ENCODE results near the gene HOTAIR. TPM values are rescaled to one million over a fixed set of nuclear protein-coding genes. Genes with fewer than 3 reads are reported as not detected.

Gene HOTAIR
- total RNA-seq, 1 experiment from 2014 or later: 7.9 TPM

- intact Hi-C loops (cut with micrococcal nuclease; ENCODE audit: unreplicated experiment): no loop called here
- POLR2A ChIA-PET (ENCODE audit: unreplicated experiment): no interaction called here
- H2AFZ ChIP-seq: no peak within 1 kb of the TSS
- H3K36me3 ChIP-seq (ENCODE audit: low read depth): no peaks in the 10 kb centered on the region
- H3K4me3 ChIP-seq: no peak within 1 kb of the TSS
- H3K9me2 ChIP-seq (ENCODE audit: insufficient read depth): no peaks in the 10 kb centered on the region
- H3K79me2 ChIP-seq (ENCODE audit: low read depth): peaks cover 8% of the 10 kb centered on the region; the same call in 1 of the 2 replicates
- CTCF ChIA-PET: interaction anchor here (0.5 to 0.6 kb wide), 2 partner anchors 38 to 193 kb away, joined by 3 to 8 read pairs; no protein-coding TSS in a partner anchor
- no peak for TF ChIP-seq EZH2 (IDR thresholded peaks at IDR 0.05; ENCODE audit: low read depth)
- TF ChIP-seq CTCF (conservative IDR thresholded peaks at IDR 0.05): no peak
- no peak within 1 kb of the TSS for H3K4me2 ChIP-seq
- H3K27me3 ChIP-seq (ENCODE audit: insufficient read depth, low read depth): no peaks in the 10 kb centered on the region
- H3K4me1 ChIP-seq (replicated peaks; ENCODE audit: insufficient read depth): 0 out of 2 replicates have a peak, but pooled peaks cover 4% of the 10 kb centered on the region
- H4K20me1 ChIP-seq (ENCODE audit: insufficient read depth): no peaks in the 10 kb centered on the region
- H3K27ac ChIP-seq: no peak within 1 kb of the TSS
- H3K9me3 ChIP-seq (ENCODE audit: insufficient read depth, low read depth): no peaks in the 10 kb centered on the region
- no peak for DNase-seq
- peaks cover 4% of the 10 kb centered on the region; the same call in 1 of the 2 replicates for H3F3A ChIP-seq (ENCODE audit: insufficient read depth, low read depth)
- no TSS peak for BruUV-seq (replicated peaks)
Observed at GRCh38 chr12:54000116-54001114, 25.7 kb upstream of the HOTAIR start, which contains the start of gene HOXC9. HOXC9 (plus strand) TSS chr12:54000161; CDS start chr12:54000189, 28 bp downstream.

GRCh38 chr12:53999559-54000115 lies 24.9 kb upstream of the HOTAIR start:
- no peaks in the 10 kb centered on the region for H3K27me3 ChIP-seq (ENCODE audit: insufficient read depth, low read depth)
- H3K4me2 ChIP-seq: no peak overlapping the region
- no peaks in the 10 kb centered on the region for H3K36me3 ChIP-seq (ENCODE audit: low read depth)
- no peak overlapping the region for H3K4me3 ChIP-seq
- CTCF ChIA-PET: interaction anchor here (0.6 kb wide), 1 partner anchor 39 kb away, joined by 3 read pairs; no protein-coding TSS in a partner anchor
- H2AFZ ChIP-seq: no peak overlapping the region
- H3K4me1 ChIP-seq (replicated peaks; ENCODE audit: insufficient read depth): 0 out of 2 replicates have a peak, but pooled peaks cover 4% of the 10 kb centered on the region
- no TSS peak for BruUV-seq (replicated peaks)
- H3K9me2 ChIP-seq (ENCODE audit: insufficient read depth): no peaks in the 10 kb centered on the region
- no peak overlapping the region for H3K27ac ChIP-seq
- TF ChIP-seq EZH2 (IDR thresholded peaks at IDR 0.05; ENCODE audit: low read depth) (no peak), CTCF (conservative IDR thresholded peaks at IDR 0.05) (no peak)
- peaks cover 8% of the 10 kb centered on the region; the same call in 1 of the 2 replicates for H3K79me2 ChIP-seq (ENCODE audit: low read depth)
- H3F3A ChIP-seq (ENCODE audit: insufficient read depth, low read depth): peaks cover 9% of the 10 kb centered on the region; the same call in 1 of the 2 replicates
- no peak for DNase-seq
- intact Hi-C loops (cut with micrococcal nuclease; ENCODE audit: unreplicated experiment): no loop called here
- H4K20me1 ChIP-seq (ENCODE audit: insufficient read depth): no peaks in the 10 kb centered on the region
- H3K9me3 ChIP-seq (ENCODE audit: insufficient read depth, low read depth): no peaks in the 10 kb centered on the region
- POLR2A ChIA-PET (ENCODE audit: unreplicated experiment): no interaction called here

GRCh38 chr12:53998900-53999236 lies 24.1 kb upstream of the HOTAIR start:
- peaks cover 14% of the 10 kb centered on the region; the same call in 1 of the 2 replicates for H3F3A ChIP-seq (ENCODE audit: insufficient read depth, low read depth)
- H3K36me3 ChIP-seq (ENCODE audit: low read depth): no peaks in the 10 kb centered on the region
- ChIA-PET CTCF (no interaction called here), POLR2A (ENCODE audit: unreplicated experiment) (no interaction called here)
- no peak overlapping the region for H3K27ac ChIP-seq
- peaks cover 8% of the 10 kb centered on the region; the same call in 1 of the 2 replicates for H3K79me2 ChIP-seq (ENCODE audit: low read depth)
- H3K9me3 ChIP-seq (ENCODE audit: insufficient read depth, low read depth): no peaks in the 10 kb centered on the region
- no peak overlapping the region for H3K4me3 ChIP-seq
- no TSS peak for BruUV-seq (replicated peaks)
- no peaks in the 10 kb centered on the region for H3K27me3 ChIP-seq (ENCODE audit: insufficient read depth, low read depth)
- intact Hi-C loops (cut with micrococcal nuclease; ENCODE audit: unreplicated experiment): no loop called here
- H4K20me1 ChIP-seq (ENCODE audit: insufficient read depth): no peaks in the 10 kb centered on the region
- TF ChIP-seq CTCF (conservative IDR thresholded peaks at IDR 0.05): no peak
- TF ChIP-seq EZH2 (IDR thresholded peaks at IDR 0.05; ENCODE audit: low read depth): no peak
- H3K9me2 ChIP-seq (ENCODE audit: insufficient read depth): no peaks in the 10 kb centered on the region
- peaks cover 10% of the 10 kb centered on the region; the same call in 1 of the 2 replicates for H3K4me1 ChIP-seq (replicated peaks; ENCODE audit: insufficient read depth)
- no peak overlapping the region for H2AFZ ChIP-seq
- DNase-seq: no peak
- no peak overlapping the region for H3K4me2 ChIP-seq

Measured in PC-9 (cell line).